Upper lobe of left lung (tissue), 4 donors: Measurements from ENCODE around the gene MYO3B.

ENCODE experiments used
- CTCF ChIP-seq, 6 experiments: fragments of 450-650 bp in 4 of 6; fragments of 200-600 bp in 2 of 6; sonication (generic) in 2 of 6; IDR thresholded peaks; one replicate each; pipeline ENCODE4 v1.5.1; 2016 to 2019; ENCODE audit warnings: antibody characterized with exemption in 6 of 6
- POLR2A ChIP-seq, 4 donors: fragments of 450-650 bp; IDR thresholded peaks; one replicate each; pipeline ENCODE4 v1.5.1; 2016 to 2017; ENCODE audit warnings: antibody characterized with exemption in 4 of 4, mild to moderate bottlenecking in 2 of 4

DNA sequence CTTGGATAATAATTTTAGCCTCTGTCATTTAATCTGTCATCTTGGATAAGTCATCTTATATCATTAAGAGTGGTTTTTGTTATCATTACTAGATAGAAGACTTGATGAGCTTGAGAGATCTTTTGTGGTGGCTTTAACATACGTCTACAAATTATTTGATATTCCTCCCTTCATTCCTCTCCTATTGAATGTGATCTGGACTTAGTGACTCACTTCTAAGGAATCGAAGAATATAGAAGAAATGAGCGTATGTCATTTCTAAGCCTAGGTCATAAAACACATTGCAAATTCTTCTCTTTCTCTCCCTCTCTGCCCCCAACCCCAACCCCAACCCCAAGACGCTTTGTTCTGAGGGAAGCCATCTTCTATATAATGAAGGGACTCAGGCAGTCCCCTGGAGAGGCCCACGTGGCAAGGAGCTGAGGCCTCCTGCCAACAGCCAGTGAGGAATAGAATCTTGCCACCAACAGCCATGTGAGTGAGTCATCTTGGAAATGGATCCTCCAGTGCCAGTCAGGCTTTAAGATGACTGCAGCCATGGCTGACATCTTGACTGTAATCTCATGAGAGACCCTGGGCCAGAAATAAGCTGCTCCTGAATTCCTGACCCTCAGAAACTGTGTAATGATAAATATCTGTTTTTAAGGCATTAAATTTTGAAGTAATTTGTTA, 315.6 kb downstream of the MYO3B start:
- TF ChIP-seq CTCF (IDR thresholded peaks at IDR 0.05) (no peak), POLR2A (IDR thresholded peaks at IDR 0.05) (no peak)
